ENCODE measurements around the gene ELMO1.

- TF ChIP-seq CTCF (IDR thresholded peaks at IDR 0.05) (no peak), POLR2A (IDR thresholded peaks at IDR 0.05) (no peak)
These were observed 957 bp upstream of the ELMO1 start for GRCh38 chr7:37449621-37450020.

All from lower leg skin (tissue), 3 donors.